HepG2 (cell line): ENCODE data around the gene LGALS14.

Experiments used
- HCFC1 ChIP-seq: fragments of 150-350 bp; IDR thresholded peaks from 2 replicates; pipeline ENCODE4 v1.6.1; 2014; ENCODE audit warnings: low read depth, low read length
- HIC2 ChIP-seq: sonication (generic); formaldehyde crosslinking; IDR thresholded peaks from 2 replicates; pipeline ENCODE4 v1.9.0; 2022; ENCODE audit warnings: low read depth, missing genetic modification reagents
- HMG20B ChIP-seq: conservative IDR thresholded peaks from 2 replicates; pipeline ENCODE4 v1.6.1; 2016; ENCODE audit warnings: missing genetic modification reagents, missing compliant biosample characterization
- KLF12 ChIP-seq: sonication (generic); formaldehyde crosslinking; IDR thresholded peaks from 2 replicates; pipeline ENCODE4 v1.4.0; 2020; ENCODE audit warnings: missing genetic modification reagents, borderline replicate concordance
- PAWR ChIP-seq: sonication (generic); formaldehyde crosslinking; IDR thresholded peaks from 2 replicates; pipeline ENCODE4 v1.4.0; 2020; ENCODE audit warnings: missing genetic modification reagents, mild to moderate bottlenecking, borderline replicate concordance
- POLR2AphosphoS5 ChIP-seq: IDR thresholded peaks from 2 replicates; pipeline ENCODE4 v1.6.1; 2012; ENCODE audit warnings: low read depth, low read length
- TAF1 ChIP-seq: sonication (generic); formaldehyde crosslinking; IDR thresholded peaks from 2 replicates; pipeline ENCODE4 v1.4.0; 2020; ENCODE audit warnings: missing genetic modification reagents
- TAF15 ChIP-seq: fragments of 200-400 bp; formaldehyde crosslinking; IDR thresholded peaks from one replicate; pipeline ENCODE4 v1.6.1; 2018; ENCODE audit warnings: mild to moderate bottlenecking, low read depth, low read length; ENCODE audit not compliant: poor library complexity, severe bottlenecking
- TCF12 ChIP-seq, 2 experiments: fragments of 450-650 bp in 1 of 2; sonication (generic) in 1 of 2; formaldehyde crosslinking in 1 of 2; IDR thresholded peaks; 2 replicates each; pipeline versions ENCODE4 v1.6.1 to v1.8.0; 2017 to 2022; ENCODE audit warnings: antibody characterized with exemption in 1 of 2, mild to moderate bottlenecking in 1 of 2, missing genetic modification reagents in 1 of 2, moderate library complexity in 1 of 2
- THRA ChIP-seq: sonication (generic); formaldehyde crosslinking; IDR thresholded peaks from 2 replicates; pipeline ENCODE4 v1.4.0; 2020; ENCODE audit warnings: missing genetic modification reagents, borderline replicate concordance
- ZMAT5 ChIP-seq: sonication (generic); formaldehyde crosslinking; IDR thresholded peaks from 2 replicates; pipeline ENCODE4 v1.5.0; 2020; ENCODE audit warnings: mild to moderate bottlenecking, low read depth, missing genetic modification reagents, borderline replicate concordance
- ZNF589 ChIP-seq: sonication (generic); formaldehyde crosslinking; conservative IDR thresholded peaks from 2 replicates; pipeline ENCODE4 v1.8.0; 2022; ENCODE audit warnings: mild to moderate bottlenecking, moderate library complexity, missing genetic modification reagents
- TF ChIP-seq, protein P1 (sequence below): IDR thresholded peaks from 2 replicates; pipeline ENCODE4 v1.6.1; 2016
- TF ChIP-seq, protein P2 (sequence below): sonication (generic); formaldehyde crosslinking; IDR thresholded peaks from 2 replicates; pipeline ENCODE4 v1.5.0; 2020; ENCODE audit warnings: mild to moderate bottlenecking, missing genetic modification reagents, moderate library complexity

DNA sequence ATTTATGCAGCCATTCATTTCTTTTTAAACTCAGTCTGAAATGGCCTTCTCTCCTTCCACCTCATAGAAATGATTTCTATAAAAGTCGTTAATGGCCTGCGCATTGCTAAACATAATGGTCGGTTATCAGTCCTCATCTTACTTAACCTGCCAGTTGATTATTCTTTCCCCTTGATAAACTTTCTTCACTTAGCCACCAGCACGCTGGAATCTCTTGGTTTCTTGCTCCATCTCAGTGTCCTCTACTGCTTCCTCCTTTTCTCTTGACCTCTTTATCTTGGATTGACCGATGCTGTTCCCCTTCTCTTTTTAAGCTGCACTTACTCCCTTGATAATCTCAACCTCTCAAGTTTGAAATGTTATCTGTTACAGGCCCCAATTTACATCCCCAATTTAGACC lies 45.7 kb downstream of the LGALS14 start:
- TF ChIP-seq PAWR (CRISPR knock-in tag) (no peak), HMG20B (no peak), THRA (CRISPR knock-in tag) (no peak), HCFC1 (no peak), HIC2 (CRISPR knock-in tag) (no peak), TAF15 (no peak), KLF12 (CRISPR knock-in tag) (no peak), TCF12 (IDR thresholded peaks at IDR 0.05) (no peak), TCF12 (CRISPR knock-in tag; IDR thresholded peaks at IDR 0.05) (no peak), ZNF589 (CRISPR knock-in tag) (no peak), POLR2AphosphoS5 (no peak), TAF1 (CRISPR knock-in tag) (no peak), ZMAT5 (no peak)
- TF ChIP-seq, protein P1, sequence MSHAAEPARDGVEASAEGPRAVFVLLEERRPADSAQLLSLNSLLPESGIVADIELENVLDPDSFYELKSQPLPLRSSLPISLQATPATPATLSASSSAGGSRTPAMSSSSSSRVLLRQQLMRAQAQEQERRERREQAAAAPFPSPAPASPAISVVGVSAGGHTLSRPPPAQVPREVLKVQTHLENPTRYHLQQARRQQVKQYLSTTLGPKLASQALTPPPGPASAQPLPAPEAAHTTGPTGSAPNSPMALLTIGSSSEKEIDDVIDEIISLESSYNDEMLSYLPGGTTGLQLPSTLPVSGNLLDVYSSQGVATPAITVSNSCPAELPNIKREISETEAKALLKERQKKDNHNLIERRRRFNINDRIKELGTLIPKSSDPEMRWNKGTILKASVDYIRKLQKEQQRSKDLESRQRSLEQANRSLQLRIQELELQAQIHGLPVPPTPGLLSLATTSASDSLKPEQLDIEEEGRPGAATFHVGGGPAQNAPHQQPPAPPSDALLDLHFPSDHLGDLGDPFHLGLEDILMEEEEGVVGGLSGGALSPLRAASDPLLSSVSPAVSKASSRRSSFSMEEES (CRISPR knock-in tag), result no peak
- TF ChIP-seq, protein P2, sequence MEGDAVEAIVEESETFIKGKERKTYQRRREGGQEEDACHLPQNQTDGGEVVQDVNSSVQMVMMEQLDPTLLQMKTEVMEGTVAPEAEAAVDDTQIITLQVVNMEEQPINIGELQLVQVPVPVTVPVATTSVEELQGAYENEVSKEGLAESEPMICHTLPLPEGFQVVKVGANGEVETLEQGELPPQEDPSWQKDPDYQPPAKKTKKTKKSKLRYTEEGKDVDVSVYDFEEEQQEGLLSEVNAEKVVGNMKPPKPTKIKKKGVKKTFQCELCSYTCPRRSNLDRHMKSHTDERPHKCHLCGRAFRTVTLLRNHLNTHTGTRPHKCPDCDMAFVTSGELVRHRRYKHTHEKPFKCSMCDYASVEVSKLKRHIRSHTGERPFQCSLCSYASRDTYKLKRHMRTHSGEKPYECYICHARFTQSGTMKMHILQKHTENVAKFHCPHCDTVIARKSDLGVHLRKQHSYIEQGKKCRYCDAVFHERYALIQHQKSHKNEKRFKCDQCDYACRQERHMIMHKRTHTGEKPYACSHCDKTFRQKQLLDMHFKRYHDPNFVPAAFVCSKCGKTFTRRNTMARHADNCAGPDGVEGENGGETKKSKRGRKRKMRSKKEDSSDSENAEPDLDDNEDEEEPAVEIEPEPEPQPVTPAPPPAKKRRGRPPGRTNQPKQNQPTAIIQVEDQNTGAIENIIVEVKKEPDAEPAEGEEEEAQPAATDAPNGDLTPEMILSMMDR (CRISPR knock-in tag), result no peak
